ENCODE measurements around the gene MT1F.

Gene MT1F

GRCh38 chr16:56686758-56687157 lies 29.0 kb downstream of the MT1F start:
- Mint-ChIP-seq H3K36me3 (peaks cover 7% of the 10 kb centered on the region), H3K9me3 (no peaks in the 10 kb centered on the region), H3K4me3 (no peak overlapping the region), H3K27ac (no peak overlapping the region), H3K4me1 (peaks cover 28% of the 10 kb centered on the region)
- no peak for DNase-seq (ENCODE audit: low spot score in 2 of 2)
- no peak for ATAC-seq

DNA sequence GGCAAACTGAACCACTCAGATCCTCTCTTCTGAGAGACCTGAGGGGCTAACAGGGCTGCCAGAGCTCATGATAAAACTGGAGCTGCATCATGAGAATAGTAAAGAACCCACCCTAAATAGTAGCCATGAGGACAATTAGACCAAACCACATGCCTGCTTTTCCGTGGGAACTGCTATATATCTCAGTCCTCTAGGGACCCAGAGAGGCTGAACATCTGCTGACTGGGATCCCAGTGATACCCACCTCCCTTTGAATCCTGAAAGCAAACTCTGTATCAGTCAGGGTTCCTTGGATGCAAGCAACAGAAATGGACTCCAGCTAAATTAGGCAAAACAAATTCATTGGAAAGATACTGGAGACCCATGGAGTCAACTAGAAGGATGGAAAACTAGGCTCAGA lies 31.0 kb downstream of the MT1F start:
- DNase-seq (ENCODE audit: low spot score in 2 of 2) (no peak), ATAC-seq (no peak)
- Mint-ChIP-seq H3K9me3 (no peaks in the 10 kb centered on the region), H3K36me3 (no peaks in the 10 kb centered on the region), H3K4me3 (no peak overlapping the region), H3K27ac (no peak overlapping the region), H3K4me1 (peaks cover 9% of the 10 kb centered on the region)

DNA sequence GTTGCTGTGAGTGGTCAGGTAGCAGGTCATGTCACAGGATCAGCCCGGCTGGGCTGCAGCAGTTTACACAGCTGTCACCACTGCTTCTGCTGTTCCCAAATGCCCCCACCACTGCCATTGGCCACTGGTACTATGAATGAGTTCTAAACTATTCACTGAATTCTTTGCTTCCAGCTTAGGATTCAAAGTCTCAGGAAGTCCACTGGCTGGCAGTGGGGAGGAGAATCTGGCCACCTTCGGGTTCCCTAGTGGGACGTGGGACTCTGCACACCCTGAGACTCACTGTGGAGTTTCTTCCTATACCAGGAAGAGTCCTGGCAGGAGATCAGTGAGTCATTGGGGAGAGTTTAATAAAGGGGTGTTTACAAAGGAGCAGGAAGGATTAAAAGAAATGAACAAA lies 31.4 kb downstream of the MT1F start:
- Mint-ChIP-seq H3K36me3 (no peaks in the 10 kb centered on the region), H3K4me1 (peaks cover 5% of the 10 kb centered on the region), H3K27ac (no peak overlapping the region), H3K9me3 (no peaks in the 10 kb centered on the region), H3K4me3 (no peak overlapping the region)
- no peak for ATAC-seq
- DNase-seq (ENCODE audit: low spot score in 2 of 2), result no peak

DNA sequence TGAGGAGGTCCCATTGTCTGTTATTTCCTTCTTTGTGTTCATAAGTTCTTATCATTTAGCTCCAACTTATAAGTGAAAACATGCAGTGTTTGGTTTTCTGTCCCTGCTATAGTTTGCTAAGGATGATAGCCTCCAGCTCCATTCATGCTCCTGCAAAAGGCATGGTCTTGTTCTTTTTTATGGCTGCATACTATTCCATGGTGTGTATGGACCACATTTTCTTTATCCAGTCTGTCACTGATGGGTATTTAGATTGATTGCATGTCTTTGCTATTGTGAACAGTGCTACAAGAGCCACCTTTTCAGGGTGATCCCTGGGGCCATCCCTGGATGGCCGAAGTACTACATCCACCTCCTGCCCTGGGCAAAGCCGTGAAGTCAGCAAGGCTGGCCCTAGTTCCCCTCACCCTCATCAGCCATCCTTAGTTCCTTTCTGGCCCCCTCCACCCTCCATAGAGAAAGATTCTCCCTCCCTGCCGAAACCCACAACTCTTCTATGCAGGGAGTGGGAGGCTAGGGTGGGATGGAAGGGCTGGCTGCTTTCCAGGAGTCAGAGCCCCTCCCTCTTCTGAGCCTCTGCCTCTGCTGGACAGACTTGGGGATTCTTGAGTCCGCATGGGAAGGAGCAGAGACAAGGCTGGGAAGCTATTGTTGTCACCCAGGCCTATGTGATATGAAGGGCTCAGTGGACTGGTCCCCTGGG lies 32.8 kb downstream of the MT1F start:
- no peak for ATAC-seq
- Mint-ChIP-seq H3K4me3 (no peak overlapping the region), H3K27ac (no peak overlapping the region), H3K4me1 (no peaks in the 10 kb centered on the region), H3K36me3 (no peaks in the 10 kb centered on the region), H3K9me3 (no peaks in the 10 kb centered on the region)
- DNase-seq (ENCODE audit: low spot score in 2 of 2), result no peak

GRCh38 chr16:56691885-56692284 lies 34.1 kb downstream of the MT1F start:
- DNase-seq (ENCODE audit: low spot score in 2 of 2) (no peak), ATAC-seq (no peak)
- Mint-ChIP-seq H3K9me3 (no peaks in the 10 kb centered on the region), H3K27ac (no peak overlapping the region), H3K36me3 (no peaks in the 10 kb centered on the region), H3K4me3 (no peak overlapping the region), H3K4me1 (no peaks in the 10 kb centered on the region)

DNA sequence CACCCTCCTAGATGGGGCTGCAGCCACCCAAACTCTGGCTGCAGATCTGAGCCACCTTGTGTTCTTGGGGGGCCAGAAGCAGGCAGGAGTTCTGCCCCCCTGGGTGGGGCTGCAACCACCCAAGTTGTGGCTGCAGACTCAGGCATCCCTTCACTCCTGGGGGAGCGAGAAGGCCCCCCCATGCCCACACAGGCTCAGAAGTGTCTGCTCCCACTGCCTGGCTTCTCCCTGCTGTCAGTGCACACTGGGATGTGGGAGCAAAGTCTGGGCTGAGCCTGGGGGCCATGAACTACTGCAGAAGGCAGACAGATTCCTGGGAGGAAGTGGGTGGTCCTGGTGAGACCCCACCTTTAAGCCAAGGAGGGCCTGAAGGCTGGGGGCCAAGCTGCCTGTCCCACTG lies 37.5 kb downstream of the MT1F start:
- Mint-ChIP-seq H3K9me3 (no peaks in the 10 kb centered on the region), H3K36me3 (no peaks in the 10 kb centered on the region), H3K4me1 (no peaks in the 10 kb centered on the region), H3K4me3 (no peak overlapping the region), H3K27ac (no peak overlapping the region)
- no peak for ATAC-seq
- DNase-seq (ENCODE audit: low spot score in 2 of 2), result no peak

GRCh38 chr16:56697456-56698155 lies 39.8 kb downstream of the MT1F start:
- Mint-ChIP-seq H3K4me1 (peaks cover 8% of the 10 kb centered on the region), H3K4me3 (no peak overlapping the region), H3K9me3 (no peaks in the 10 kb centered on the region), H3K36me3 (no peaks in the 10 kb centered on the region), H3K27ac (no peak overlapping the region)
- no peak for DNase-seq (ENCODE audit: low spot score in 2 of 2)
- no peak for ATAC-seq

- Mint-ChIP-seq H3K9me3 (no peaks in the 10 kb centered on the region), H3K36me3 (no peaks in the 10 kb centered on the region), H3K4me3 (no peak overlapping the region), H3K27ac (no peak overlapping the region), H3K4me1 (peaks cover 8% of the 10 kb centered on the region)
- DNase-seq (ENCODE audit: low spot score in 2 of 2) (no peak), ATAC-seq (no peak)
These were observed 42.4 kb downstream of the MT1F start for GRCh38 chr16:56700195-56700594.

- Mint-ChIP-seq H3K9me3 (no peaks in the 10 kb centered on the region), H3K4me1 (peaks cover 8% of the 10 kb centered on the region), H3K4me3 (no peak overlapping the region), H3K27ac (no peak overlapping the region), H3K36me3 (no peaks in the 10 kb centered on the region)
- ATAC-seq, result no peak
- DNase-seq (ENCODE audit: low spot score in 2 of 2), result no peak
These were observed 42.9 kb downstream of the MT1F start for GRCh38 chr16:56700631-56701030.

- DNase-seq (ENCODE audit: low spot score in 2 of 2), result no peak
- Mint-ChIP-seq H3K27ac (no peak overlapping the region), H3K4me1 (peaks cover 8% of the 10 kb centered on the region)
These were observed 43.8 kb downstream of the MT1F start for GRCh38 chr16:56701534-56701933.

DNA sequence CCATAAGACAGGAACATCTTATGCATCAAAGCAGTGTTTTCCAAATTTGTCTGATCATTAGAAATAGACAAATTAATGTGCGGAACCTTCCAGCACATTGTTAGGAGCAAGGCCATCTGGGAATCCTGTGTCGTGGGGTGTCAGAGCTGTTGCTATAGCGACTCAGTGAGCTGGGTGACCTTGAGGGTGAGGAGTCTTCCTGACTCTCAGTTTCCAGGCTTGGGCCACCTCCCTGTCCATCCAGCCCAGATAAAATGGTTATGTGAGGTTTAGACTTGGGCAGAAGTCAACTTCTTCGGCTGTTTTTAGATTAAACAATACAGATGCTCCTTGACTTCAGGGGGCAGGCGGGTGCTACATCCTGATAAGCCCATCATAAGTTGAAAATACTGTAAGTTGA lies 45.1 kb downstream of the MT1F start:
- no peak for ATAC-seq
- no peaks in the 10 kb centered on the region for H3K9me3 Mint-ChIP-seq
- no peak overlapping the region for H3K4me3 Mint-ChIP-seq
- peaks cover 8% of the 10 kb centered on the region for H3K4me1 Mint-ChIP-seq
- H3K36me3 Mint-ChIP-seq, result no peaks in the 10 kb centered on the region
- no peak for DNase-seq (ENCODE audit: low spot score in 2 of 2)
- H3K27ac Mint-ChIP-seq, result no peak overlapping the region

More at GRCh38 chr16:56701534-56701933, 43.8 kb downstream of the MT1F start:
- no peak for ATAC-seq
- no peaks in the 10 kb centered on the region for H3K9me3 Mint-ChIP-seq
- H3K36me3 Mint-ChIP-seq, result no peaks in the 10 kb centered on the region
- H3K4me3 Mint-ChIP-seq, result no peak overlapping the region

Data from stimulated activated effector memory CD8-positive, alpha-beta T cell treated with anti-CD3 and anti-CD28 coated beads, Interleukin-12 subunit alpha, Interleukin-12 subunit beta, amount 100 ng/mL, for 72 hours (primary cell).